GM21526 (cell line): ENCODE measurements around the gene CCDC15.
"Not testable (repeated sequence)": the region's sequence is repeated elsewhere in the genome, so short reads cannot be mapped to it uniquely, and the experiment has no call there.

Experiments
- ATAC-seq: cut with Tn5 transposase; IDR thresholded peaks from one replicate; pipeline ENCODE4 v1.9.1; 2021; ENCODE audit warnings: moderate library complexity; ENCODE audit not compliant: unreplicated experiment, low FRiP score

CCDC15 gene

GRCh38 chr11:125079151-125079877, 125.3 kb downstream of the CCDC15 start:
- no peak for ATAC-seq

GRCh38 chr11:125079878-125080530, 126.0 kb downstream of the CCDC15 start:
- ATAC-seq = no peak

- no peak for ATAC-seq
Measured at GRCh38 chr11:125080531-125080911, 126.5 kb downstream of the CCDC15 start.

GRCh38 chr11:125081098-125081798, 127.2 kb downstream of the CCDC15 start:
- no peak for ATAC-seq

GRCh38 chr11:125082040-125082439, 128.0 kb downstream of the CCDC15 start:
- no peak for ATAC-seq

GRCh38 chr11:125082611-125083311, 128.8 kb downstream of the CCDC15 start:
- ATAC-seq = no peak

GRCh38 chr11:125083312-125084056, 129.5 kb downstream of the CCDC15 start:
- no peak for ATAC-seq

- ATAC-seq = no peak
Measured at GRCh38 chr11:125084057-125084416, 130.0 kb downstream of the CCDC15 start.

- no peak for ATAC-seq
Measured at GRCh38 chr11:125084761-125085231, 130.8 kb downstream of the CCDC15 start.

GRCh38 chr11:125085301-125086081, 131.5 kb downstream of the CCDC15 start:
- no peak for ATAC-seq

GRCh38 chr11:125086633-125087296, 132.8 kb downstream of the CCDC15 start:
- no peak for ATAC-seq

- no peak for ATAC-seq
Measured at GRCh38 chr11:125088123-125088522, 134.1 kb downstream of the CCDC15 start.

GRCh38 chr11:125088576-125089455, 134.8 kb downstream of the CCDC15 start:
- no peak for ATAC-seq

- ATAC-seq = not testable (repeated sequence)
Measured at GRCh38 chr11:125089481-125089880, 135.5 kb downstream of the CCDC15 start.

- not testable (repeated sequence) for ATAC-seq
Measured at GRCh38 chr11:125090151-125090550, 136.1 kb downstream of the CCDC15 start.

- no peak for ATAC-seq
Measured at GRCh38 chr11:125090816-125091215, 136.8 kb downstream of the CCDC15 start.
